Umbilical cord (tissue), 2 donors: Measurements from ENCODE around the gene RAPGEF1. TPM values are rescaled to one million over a fixed set of nuclear protein-coding genes. Genes with fewer than 3 reads are reported as not detected.

Source experiments
- DNase-seq: peaks from one replicate; pipeline ENCODE4 v3.0.0-alpha.2; 2015; ENCODE audit warnings: low spot score
- total RNA-seq: library from RNA; depleted of rRNA; stranded (reverse); fragments of >200 nt; gene quantifications from one replicate; pipeline ENCODE4 v1.2.3, GENCODE V29; 2014; ENCODE audit warnings: low replicate concordance; ENCODE audit not compliant: insufficient read depth

The RAPGEF1 gene
- total RNA-seq, 1 donor from 2014 or later: 19.3 TPM

DNA sequence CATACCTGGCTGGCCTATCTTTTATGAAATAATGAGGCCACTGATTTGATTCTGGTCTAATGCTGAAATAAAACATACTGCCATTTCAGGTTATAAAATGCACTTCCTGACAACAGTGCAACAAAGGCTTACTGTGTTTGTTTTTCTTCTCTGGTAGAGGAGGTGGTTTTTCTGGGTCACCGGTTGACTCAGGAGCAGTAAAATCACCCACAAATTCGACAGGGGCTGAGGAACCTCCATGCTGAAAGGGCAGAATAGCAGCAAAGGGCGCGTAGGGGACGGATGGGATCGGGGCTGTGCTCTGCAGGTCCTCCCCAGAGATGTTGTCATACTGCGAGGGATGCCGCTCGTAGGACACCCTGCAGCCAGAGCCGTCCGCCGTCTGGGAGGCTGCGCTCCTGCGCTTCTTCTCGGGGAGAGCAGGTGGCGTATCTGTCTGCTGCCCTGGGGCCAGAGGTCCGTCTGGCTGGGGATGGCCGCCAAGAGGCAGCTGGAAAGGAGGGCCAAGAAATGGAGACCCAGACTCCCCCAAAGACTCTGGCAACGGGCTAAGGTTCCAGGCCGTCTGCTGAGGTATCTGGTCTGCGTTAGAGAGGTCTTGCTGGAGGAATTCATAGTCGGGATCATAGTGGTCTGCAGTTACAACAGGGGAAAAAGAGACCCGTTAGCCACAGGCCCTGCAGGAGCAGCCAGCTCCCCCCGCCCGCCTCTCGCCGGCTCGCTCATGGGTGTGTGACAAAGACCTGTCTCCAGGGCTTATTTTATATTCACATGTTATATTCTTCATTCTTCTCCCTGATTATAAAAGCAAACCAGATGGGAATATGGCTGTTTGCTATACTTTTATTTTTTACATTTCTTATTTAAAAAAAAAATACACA is 113.8 kb downstream of the RAPGEF1 start:
- DNase-seq: no peak

DNA sequence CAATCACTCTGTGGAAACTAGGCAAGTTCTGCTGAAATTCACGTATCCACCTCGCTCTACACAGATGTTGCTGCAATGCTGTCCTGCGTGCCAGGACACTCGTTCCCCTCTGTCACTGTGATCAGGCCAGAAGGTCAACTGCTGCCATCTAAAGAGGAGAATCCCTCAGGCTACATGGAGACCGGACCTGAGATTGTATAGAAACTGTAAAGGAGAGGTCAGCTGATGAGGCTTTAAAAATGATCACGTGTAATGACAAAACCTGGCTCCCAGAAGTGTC is 114.4 kb downstream of the RAPGEF1 start:
- DNase-seq: no peak

DNA sequence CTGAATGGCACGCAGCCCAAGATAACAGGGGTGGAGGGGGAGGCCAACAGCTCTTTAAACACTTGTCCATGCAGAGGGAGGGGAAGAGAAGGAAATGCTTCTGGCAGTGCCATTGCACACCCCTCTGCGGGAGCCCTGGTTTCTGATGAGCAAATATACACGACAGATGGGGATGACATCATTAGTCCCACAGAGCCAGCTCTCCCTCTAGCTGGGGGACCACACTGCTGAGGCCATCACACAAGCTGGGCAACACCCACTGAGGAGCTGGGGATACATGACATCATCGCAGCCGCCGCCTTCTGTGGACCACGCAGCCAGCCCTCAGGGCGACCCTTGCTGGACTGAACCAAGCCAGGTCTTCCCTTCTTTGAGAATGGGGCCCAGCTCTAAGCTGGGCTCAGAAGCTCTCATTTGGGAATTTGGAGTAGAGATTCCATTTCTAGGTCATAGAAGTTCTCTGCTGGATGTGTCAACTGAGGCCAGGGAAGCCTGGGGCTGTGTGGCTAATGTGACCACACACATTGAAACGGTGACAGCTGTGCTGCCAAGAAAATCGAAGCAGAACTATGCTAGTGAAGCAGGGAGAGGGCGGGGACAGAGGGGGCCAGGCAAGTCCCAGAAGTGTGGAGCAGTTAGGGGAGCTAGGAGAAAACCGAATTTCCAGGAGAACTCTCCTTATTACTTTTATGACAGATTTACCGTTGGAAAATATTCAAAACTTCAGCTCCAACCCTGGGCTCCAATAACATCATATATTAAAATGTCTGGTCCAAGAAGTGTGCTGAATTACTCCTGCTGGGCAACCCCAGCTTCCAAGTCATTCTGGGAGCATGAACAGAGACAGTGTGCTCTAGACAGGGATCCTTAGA is 115.0 kb downstream of the RAPGEF1 start:
- DNase-seq: no peak

DNA sequence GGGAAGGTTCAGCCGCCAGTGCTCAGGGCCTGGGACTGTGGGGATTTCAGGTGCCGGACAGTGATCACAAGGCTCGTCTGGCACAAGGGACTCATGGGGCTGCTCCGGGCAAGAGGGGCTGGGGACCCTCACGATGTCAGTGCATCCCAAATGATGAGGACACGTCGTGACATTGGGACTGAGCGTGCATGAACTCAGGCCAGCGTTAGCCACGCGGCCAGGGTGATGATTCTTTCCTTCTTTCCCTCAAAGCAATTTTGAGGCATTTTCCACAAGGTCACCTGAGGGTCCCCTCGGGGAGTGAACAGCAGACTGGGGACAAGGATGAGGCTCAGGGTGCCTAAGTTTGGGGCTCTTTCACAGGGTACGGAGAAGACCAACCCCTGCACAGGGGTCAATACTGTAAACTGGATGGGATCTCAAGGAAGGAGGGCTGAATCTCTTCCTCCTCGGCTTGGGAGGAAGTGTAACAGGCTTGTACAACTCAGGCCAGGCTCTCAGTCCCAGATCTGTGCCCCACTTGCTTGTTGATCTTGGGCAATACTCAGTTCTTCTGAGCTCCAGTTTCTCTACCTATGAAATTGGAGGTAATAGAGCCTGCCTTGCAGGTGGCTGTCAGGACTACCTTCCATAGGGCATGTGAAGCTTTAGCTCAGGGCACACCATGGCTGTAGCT is 116.1 kb downstream of the RAPGEF1 start:
- no peak for DNase-seq

DNA sequence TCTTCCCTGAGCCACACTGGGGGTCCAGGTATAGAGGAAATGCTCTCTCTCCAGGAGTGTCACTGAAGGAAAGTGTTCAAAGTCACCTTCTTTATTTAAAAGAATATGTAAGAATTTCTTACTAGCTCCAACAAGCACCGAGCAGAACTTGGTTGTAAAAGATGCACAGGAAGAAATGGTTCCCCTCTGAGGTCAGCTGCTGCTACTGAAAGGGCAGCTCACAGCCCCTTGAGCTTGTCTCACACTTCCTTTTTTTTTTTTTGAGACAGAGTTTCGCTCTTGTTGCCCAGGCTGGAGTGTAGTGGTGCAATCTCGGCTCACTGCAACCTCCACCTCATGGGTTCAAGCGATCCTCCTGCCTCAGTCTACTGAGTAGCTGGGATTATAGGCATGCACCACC is 117.4 kb downstream of the RAPGEF1 start:
- no peak for DNase-seq

DNA sequence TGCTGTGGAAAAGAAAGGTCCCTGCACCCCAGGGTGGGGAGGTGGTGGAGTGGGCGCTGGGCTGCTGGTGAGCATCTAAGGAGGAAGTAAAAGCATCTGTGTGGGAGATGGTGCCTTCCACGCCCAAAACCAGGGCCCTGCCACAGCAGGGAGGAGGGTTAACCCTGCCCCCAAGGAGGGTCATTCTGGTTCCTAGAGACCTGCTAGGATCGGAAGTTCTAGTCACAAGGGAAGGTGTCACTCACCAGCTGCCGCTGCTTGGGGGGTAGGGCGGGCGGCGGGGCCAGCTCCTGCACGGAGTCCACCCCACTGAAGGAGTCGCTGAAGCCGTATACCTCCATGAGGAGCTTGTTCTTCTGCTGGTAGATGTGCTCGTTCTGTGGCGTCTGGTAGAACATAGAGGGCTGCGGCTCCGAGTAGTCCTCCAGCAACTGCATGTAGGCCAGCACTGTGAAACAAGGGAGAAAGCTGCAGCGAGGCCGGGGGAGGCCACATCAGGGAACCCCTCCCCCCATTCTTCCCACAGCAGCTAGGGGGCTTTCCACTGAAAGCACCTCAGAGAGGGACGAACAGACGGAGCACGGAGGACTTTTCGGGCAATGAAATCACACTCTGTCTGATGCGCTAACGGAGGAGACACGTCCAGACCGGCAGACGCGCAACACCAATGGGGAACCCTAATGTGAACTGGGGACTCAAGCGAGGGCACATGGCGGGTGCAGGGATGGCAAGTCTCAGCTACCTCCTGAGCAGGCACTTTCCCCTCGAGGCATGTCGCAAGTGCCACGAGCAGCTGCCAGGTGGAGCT is 118.1 kb downstream of the RAPGEF1 start:
- DNase-seq: no peak

DNA sequence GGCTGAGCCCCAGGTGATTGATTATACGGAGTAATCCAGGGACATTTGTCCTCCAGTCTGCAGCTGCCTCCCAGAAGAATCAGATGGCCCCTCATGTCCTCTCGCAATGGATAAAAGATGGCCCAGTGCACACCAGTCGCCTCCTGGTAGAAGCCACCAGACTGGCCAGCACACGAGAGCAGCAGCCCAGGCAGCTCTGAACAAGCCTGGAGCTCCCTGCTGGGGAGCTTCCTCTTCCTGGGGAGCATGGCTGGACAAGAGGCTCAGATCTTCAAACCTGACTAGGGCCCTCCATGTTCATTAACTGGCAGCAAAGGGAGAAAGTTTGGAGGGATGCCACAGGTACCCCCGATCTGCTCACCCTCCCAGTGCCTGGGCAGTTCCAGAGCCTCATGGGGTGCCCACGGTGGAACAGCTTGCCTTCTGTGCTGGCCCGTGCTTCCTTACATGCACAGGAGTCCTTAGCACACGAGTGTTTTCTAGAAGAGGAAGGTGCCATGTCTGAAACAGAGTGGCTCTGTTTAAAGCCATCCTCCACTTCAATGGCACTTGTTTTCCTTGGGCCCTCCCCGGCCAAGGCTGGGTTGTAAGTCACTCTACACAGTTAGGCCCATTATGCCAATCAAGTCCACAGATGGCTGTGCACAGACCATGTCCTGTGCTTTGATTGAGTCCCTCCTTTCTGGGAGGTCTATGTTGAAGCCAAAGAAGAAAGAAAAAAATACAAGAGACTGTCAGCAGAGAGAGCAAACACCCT is 118.9 kb downstream of the RAPGEF1 start:
- no peak for DNase-seq

DNA sequence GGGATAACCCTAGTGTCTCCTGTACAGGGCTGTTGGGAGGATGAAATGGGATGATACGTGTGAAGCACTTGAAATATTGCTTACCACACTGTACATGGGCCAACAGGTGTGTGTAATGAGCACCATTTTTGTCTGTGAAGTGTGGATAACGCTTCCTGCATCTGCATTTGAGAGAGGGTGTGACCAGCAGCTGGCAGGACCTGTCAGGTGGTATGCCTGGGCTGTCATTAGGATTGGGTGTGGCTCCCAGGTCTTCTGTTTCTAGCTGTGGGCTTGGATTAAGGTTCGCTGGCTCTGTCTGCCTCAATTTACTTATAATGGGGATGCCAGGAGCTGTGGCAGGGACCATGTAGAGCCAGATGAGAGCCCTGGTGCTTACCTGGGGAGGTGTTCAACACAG is 120.2 kb downstream of the RAPGEF1 start:
- no peak for DNase-seq

DNA sequence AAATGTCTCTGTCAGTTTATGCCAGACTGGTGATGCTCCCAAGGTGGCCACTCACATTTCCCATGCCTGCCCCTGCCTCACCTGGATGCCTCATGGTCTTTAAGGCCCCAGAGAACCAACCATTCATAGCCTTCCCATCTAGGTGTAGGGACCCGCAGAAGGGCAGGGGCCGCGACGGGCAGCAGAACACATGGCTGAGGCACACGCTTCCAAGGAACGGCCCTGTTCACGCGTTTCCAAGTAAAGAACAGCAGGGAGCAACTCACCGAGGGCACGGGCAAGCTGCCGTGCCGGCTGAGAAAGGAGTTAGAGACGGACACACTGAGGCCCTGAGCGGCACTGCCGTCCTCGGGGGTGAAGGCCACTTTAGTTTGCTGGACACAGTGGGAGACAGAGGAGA is 121.1 kb downstream of the RAPGEF1 start:
- DNase-seq: no peak

DNA sequence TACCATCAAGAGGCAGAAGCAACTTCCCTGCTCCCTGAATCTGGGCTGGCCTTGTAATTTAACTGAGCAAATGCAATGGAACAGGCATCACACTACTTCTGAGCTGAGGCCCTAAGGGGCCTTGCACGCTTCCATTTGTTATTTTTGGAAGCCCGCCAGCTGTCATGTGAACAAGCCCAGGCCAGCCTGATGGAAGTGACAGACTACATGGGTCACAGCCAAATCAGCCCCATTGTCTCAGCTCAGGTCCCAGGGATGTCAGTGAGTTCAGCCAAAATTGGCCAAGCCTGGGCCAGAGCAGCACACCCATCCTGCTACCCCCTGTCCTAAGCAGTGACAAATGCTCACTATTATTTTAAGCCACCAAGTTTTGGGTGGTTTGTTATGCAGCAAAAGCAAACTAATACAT is 121.8 kb downstream of the RAPGEF1 start:
- no peak for DNase-seq

DNA sequence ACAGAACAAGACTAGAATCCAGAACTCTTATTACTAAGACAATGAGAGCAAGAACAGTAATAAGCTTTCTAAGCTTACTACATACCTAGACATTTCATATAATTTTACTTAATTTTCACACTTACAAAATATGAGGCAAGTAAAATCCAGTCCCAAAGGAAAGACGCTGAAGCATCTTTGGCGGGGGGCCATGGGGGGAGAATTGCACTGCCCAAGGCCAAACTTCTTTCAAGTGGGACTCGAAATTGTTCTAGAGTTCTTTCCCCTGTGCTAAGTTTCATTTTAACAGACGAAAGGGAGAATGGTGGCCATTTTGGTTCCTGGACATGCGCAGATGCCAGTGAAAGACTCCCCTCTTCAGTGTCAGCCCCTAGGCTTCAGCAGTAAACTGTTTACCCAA is 122.3 kb downstream of the RAPGEF1 start:
- DNase-seq: no peak

DNA sequence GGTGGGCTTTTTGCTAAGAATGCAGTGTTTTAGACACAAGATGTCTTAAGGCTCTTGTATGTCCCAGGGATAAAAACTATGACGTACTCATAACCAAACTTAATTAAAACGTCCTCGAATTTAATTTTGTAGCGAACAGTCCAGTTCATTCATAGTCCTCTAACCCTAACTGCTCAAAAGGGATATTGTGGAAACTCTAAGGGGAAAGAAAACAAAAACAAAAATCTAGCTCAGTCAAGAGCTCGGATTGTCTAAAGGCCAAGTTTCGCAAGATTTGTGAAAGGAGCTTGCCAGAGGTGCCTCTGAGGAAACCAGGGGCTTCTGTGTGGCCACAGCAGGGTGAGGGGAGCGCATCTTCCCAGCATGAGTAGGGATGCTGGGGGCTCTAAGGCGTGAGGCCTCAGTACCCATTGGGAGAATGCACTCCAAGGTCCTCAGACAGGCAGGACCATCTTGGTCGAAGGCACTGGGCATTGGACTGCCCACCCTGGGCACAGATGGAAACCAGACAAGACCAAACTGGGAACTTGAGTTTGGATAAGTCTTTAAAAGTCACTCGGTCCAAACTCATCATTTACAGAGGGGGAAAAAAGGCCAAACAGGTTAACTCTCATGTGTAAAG is 122.8 kb downstream of the RAPGEF1 start:
- no peak for DNase-seq

DNA sequence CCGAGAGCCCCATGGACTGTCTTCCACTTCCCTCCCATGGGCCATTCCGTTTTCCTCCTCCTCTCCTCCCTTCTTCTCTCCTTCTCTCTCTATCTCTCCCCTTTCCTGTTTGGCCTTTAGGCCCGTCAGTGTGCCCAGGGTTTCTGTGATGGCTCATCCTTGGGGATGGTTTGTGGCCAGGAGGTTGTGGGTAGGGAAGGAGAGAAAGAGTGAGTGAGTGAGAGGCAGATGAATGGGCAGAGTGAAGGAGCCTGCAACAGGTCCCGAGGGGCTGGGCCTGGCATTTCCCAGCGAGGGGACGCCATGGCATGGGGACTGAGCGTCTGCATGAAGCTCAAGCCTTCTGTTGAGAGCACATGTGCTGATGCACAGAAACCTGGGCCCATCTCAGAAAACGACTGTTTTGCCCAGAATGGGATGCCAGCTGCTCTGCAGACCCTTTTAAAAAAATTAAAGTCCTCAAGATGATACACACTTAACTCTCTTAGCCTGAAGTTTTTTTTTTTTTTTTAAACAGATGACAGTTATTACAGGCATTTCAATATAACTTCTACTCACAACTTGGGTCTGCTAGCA is 125.4 kb downstream of the RAPGEF1 start:
- DNase-seq: no peak

DNA sequence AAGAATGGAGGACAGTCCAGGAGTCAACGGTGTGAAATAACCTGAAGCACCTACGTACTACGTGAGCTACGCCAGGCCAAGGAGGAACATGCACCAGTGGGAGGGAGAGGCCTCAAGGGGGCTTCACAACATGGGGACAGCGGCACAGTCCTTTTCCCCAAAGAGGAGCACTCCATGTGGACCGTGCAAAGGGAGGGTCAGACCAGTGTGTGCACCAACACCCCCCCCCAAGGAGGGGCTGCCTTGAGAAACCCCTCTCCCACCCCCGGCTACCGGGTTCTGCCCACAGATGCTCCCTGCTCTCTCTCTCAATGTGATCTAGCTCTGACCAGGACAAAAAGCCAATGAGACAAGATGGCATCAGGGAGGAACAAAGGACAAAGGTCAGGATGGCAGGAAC is 126.0 kb downstream of the RAPGEF1 start:
- DNase-seq: no peak

DNA sequence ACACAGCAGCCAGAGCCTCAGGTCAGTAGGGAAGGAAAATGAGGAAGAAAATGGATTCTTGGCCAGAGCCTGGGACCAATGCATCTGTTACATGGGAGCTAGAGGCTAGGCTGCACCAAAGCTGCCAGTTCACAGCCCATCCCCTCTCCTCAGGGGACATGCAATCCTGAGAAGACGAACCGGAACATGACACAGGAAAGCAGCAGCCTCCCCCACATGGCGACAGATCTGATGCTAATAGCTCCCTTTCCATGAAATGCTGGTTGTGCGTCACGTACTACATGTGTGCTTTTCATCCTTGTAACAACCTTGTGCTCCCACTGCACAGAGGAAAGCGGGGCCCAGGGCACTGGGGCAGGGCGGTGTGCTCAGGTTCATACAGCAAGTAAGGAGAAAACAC is 127.0 kb downstream of the RAPGEF1 start:
- DNase-seq: no peak

DNA sequence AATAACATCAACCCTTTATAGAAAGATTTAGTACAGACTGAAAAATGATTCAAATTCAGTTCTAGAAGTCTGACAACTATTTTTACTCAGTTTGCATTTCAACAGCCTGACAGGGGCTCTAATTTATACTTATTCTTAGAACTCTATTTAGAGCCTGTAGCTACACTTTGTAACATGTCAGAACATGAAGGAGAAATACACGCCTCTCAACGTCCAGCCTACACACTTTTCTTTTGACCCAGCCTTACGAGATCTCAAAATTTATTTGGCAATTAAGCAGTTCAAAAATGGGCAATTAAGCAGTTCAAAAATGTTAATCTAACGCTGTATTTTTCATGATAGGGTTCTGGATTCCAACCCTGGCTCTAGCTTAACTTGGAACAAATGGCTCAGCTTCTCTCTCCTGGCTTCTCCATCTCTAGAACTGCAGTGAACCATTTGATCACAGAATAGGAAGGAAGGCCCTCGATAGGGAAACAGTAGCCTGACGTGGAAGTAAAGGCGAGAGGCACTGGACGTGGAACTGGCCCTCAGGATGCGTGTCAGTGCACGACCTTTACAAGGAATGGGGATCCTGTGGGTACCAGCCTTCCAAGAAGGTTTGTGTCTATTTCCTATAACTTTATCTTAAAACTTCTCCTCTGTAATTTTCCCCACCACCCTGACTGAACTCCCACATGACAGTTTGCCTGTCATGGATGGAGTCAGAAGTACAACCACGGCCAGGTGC is 128.1 kb downstream of the RAPGEF1 start:
- DNase-seq: peak; percentile 35

DNA sequence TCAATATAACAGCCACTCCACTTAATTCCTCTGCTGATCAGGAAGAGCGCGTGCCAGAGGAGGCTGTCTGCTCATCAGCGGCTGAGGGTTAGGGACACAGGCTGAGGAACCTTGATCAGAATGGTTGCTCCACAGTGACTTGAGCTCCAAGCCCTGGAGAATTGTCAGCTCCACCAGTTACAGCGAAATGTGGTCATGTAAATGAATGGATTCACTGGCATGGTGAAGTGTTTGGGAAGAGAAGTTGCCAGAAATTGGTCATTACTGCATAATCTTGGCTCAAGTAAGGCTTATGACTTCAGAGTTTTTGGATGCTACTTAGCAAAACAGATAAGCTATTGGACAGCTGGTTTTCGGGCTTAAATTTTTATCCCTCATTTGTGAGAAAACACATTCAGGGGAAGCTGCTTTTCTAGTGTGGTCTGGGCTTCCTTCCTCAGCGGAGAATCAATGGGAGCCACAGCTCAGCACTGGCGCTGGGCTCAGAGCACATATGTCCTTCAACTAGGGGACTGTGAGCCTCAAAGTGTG is 129.6 kb downstream of the RAPGEF1 start:
- peak; percentile 57 for DNase-seq

DNA sequence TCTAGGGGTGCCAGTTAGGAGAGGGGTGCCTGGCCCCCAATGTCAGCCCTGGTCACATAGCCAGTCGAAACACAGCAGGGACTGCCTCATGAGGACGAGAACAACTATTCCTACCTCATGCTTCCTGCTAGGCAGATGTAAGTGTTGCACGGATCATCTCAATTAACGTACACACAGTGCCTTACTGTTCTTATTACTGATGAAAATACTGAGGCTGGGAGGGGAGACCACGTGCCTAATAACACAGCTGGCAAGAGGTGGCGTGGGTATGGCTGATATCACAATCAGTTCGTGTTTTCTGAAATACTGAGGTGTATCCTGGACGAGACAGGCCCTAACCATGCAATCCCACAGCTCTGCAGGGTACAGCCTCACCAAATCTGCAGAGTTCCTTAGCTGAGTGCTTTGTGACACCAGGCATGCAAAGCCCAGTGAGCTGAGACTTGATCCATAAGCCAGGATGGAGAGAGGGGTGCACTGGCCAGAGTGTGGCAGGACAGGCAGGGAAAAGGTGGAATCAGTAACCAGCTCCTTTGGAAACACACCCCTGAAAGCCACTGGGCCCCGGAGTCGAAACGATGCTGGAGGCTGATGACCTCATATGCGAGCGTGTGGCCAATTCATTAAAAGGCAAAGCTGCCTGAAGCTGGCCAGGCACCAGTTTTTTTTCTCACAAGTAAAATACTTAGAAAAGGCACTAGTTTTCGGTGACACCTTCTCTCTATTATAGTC is 130.6 kb downstream of the RAPGEF1 start:
- peak; percentile 59 for DNase-seq
